ENCODE data around the gene PAGE1. TPM values are rescaled to one million over a fixed set of nuclear protein-coding genes. Genes with fewer than 3 reads are reported as not detected.

Gene PAGE1
- total and polyA plus RNA-seq, 10 of the 15 experiments (the other 5 are each of a cell fraction or from before 2014, with no cell fraction given): not detected

- Histone ChIP-seq H3K36me3 (ENCODE audit: control insufficient read depth in 2 of 2, insufficient read depth in 2 of 2, low read length in 1 of 2) (no peaks in the 10 kb centered on the region), H3K27me3 (replicated peaks in 1 of 2; ENCODE audit: control insufficient read depth in 2 of 2, insufficient read depth in 2 of 2, low read length in 1 of 2) (no peaks in the 10 kb centered on the region; a peak in 1 of 4 replicates), H3K4me3 (no peak overlapping the region), H3K4me2 (ENCODE audit: control insufficient read depth, insufficient read depth) (no peak overlapping the region), H3K9me3 (replicated peaks; ENCODE audit: control insufficient read depth, insufficient read depth, low read length) (no peaks in the 10 kb centered on the region), H3K27ac (ENCODE audit: control insufficient read depth, insufficient read depth) (no peak overlapping the region), H4K20me1 (ENCODE audit: control insufficient read depth, insufficient read depth) (no peaks in the 10 kb centered on the region), H2AFZ (ENCODE audit: control insufficient read depth, low read depth, low read length) (no peak overlapping the region), H3K79me2 (ENCODE audit: control insufficient read depth, insufficient read depth, low read length) (no peaks in the 10 kb centered on the region), H3K4me1 (ENCODE audit: control insufficient read depth, insufficient read depth, low read length) (no peaks in the 10 kb centered on the region), H3K9ac (ENCODE audit: control insufficient read depth, insufficient read depth, low read length) (no peak overlapping the region)
- RAD21 ChIA-PET (ENCODE audit: unreplicated experiment): no interaction called here
- POLR2A ChIA-PET: no interaction called here
- no TSS peak for BruUV-seq (replicated peaks)
- CTCF ChIA-PET: no interaction called here
- ATAC-seq: no peak
- WGBS (ENCODE audit: insufficient coverage, insufficient replicate concordance, low lambda C conversion rate, missing lambda C conversion rate): 46% methylated on average over 3 of the region's 3 CpGs
- DNase-seq (ENCODE audit: low read depth, low spot score): no peak
- SMC1A ChIA-PET (ENCODE audit: uncharacterized antibody, unreplicated experiment): interaction anchor here (1.0 kb wide), 1 partner anchor 12 kb away, joined by 3 read pairs; no protein-coding TSS in a partner anchor
- no peak for FAIRE-seq
- in situ Hi-C loops (cut with MboI) (no loop called here), intact Hi-C loops (cut with micrococcal nuclease; ENCODE audit: unreplicated experiment) (no loop called here)
- TF ChIP-seq HSF1 (IDR thresholded peaks at IDR 0.05; ENCODE audit: low read depth, low read length): no peak
- TF ChIP-seq NR2C2 (IDR thresholded peaks at IDR 0.05; ENCODE audit: borderline replicate concordance, control insufficient read depth, insufficient read length, low read depth): no peak
- TF ChIP-seq SPI1 (IDR thresholded peaks at IDR 0.05; ENCODE audit: borderline replicate concordance, insufficient read depth, low read depth, low read length): no peak
- no peak for TF ChIP-seq SREBF1 (IDR thresholded peaks at IDR 0.05; ENCODE audit: low read length)
- TF ChIP-seq KAT2A (conservative IDR thresholded peaks at IDR 0.05; ENCODE audit: control insufficient read depth, low read depth, low read length): no peak
- TF ChIP-seq CHD4 (IDR thresholded peaks at IDR 0.05): no peak
- no peak for TF ChIP-seq CREB1 (IDR thresholded peaks at IDR 0.05; ENCODE audit: low read depth)
- no peak for TF ChIP-seq RAD51 (IDR thresholded peaks at IDR 0.05)
- no peak for TF ChIP-seq NFXL1 (IDR thresholded peaks at IDR 0.05; ENCODE audit: borderline replicate concordance)
- TF ChIP-seq PML (IDR thresholded peaks at IDR 0.05; ENCODE audit: low read length): no peak
- no peak for TF ChIP-seq SMC3 (IDR thresholded peaks at IDR 0.05; ENCODE audit: borderline replicate concordance, low read length)
- no peak for TF ChIP-seq ZNF24 (IDR thresholded peaks at IDR 0.05)
- no peak for TF ChIP-seq RAD21 (IDR thresholded peaks at IDR 0.05; ENCODE audit: insufficient read depth, low read depth, low read length)
- no peak for TF ChIP-seq STAT3 (IDR thresholded peaks at IDR 0.05; ENCODE audit: low read depth, low read length)
- no peak for TF ChIP-seq ZBTB33 (IDR thresholded peaks at IDR 0.05)
- no peak for TF ChIP-seq POLR2AphosphoS2 (IDR thresholded peaks at IDR 0.05; ENCODE audit: low read depth, low read length)
- no peak for TF ChIP-seq ETV6 (conservative IDR thresholded peaks at IDR 0.05 in 1 of 2, IDR thresholded peaks at IDR 0.05 in 1 of 2; ENCODE audit: borderline replicate concordance in 1 of 2, low read depth in 1 of 2)
Observed at GRCh38 chrX:49712577-49712976, 16.8 kb upstream of the PAGE1 start.
